Gastroesophageal sphincter (tissue), 3 donors: ENCODE data around the gene VNN1.
"Not testable (repeated sequence)": the region's sequence is repeated elsewhere in the genome, so short reads cannot be mapped to it uniquely, and the experiment has no call there.

Experiments used
- EP300 ChIP-seq: sonication (generic); formaldehyde crosslinking; IDR thresholded peaks from one replicate; pipeline ENCODE4 v1.6.1; 2017; ENCODE audit warnings: antibody characterized with exemption, mild to moderate bottlenecking
- TF ChIP-seq, protein P1 (sequence below), 4 experiments: fragments of 200-600 bp in 2 of 4; fragments of 450-650 bp in 2 of 4; sonication (generic) in 1 of 4; IDR thresholded peaks; one replicate each; pipeline ENCODE4 v1.5.1; 2017 to 2019; ENCODE audit warnings: antibody characterized with exemption in 4 of 4, mild to moderate bottlenecking in 2 of 4, moderate library complexity in 2 of 4

DNA sequence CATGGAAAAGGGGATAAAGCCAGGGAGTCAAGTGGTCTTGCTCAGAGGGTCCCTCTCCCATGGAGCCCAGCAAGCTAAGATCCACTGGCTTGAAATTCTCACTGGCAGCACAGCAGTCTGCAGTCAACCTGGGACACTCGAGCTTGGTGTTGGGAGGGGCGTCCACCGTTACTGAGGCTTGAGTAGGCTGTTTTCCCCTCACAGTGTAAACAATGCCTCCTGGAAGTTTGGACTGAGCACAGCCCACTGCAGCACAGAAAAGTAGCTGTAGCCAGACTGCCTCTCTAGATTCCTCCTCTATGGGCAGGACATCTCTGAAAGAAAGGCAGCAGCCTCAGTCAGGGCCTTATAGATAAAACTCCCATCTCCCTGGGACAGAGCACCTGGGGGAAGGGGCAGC, 78.6 kb downstream of the VNN1 start:
- TF ChIP-seq EP300, result not testable (repeated sequence)
- TF ChIP-seq, protein P1, sequence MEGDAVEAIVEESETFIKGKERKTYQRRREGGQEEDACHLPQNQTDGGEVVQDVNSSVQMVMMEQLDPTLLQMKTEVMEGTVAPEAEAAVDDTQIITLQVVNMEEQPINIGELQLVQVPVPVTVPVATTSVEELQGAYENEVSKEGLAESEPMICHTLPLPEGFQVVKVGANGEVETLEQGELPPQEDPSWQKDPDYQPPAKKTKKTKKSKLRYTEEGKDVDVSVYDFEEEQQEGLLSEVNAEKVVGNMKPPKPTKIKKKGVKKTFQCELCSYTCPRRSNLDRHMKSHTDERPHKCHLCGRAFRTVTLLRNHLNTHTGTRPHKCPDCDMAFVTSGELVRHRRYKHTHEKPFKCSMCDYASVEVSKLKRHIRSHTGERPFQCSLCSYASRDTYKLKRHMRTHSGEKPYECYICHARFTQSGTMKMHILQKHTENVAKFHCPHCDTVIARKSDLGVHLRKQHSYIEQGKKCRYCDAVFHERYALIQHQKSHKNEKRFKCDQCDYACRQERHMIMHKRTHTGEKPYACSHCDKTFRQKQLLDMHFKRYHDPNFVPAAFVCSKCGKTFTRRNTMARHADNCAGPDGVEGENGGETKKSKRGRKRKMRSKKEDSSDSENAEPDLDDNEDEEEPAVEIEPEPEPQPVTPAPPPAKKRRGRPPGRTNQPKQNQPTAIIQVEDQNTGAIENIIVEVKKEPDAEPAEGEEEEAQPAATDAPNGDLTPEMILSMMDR (IDR thresholded peaks at IDR 0.05), result not testable (repeated sequence)
